Common myeloid progenitor, CD34-positive (primary cell): ENCODE results near the gene VPREB3. TPM values are rescaled to one million over a fixed set of nuclear protein-coding genes. Genes with fewer than 3 reads are reported as not detected.

Experiments used
- CTCF ChIA-PET: fragments of 350-600 bp; sonication (Branson Sonifier 250); formaldehyde crosslinking; loops from one replicate; lab custom pipeline; 2021; ENCODE audit warnings: antibody characterized with exemption; lab: Charles Lee
- POLR2A ChIA-PET: fragments of 350-600 bp; sonication (Branson Sonifier 250); formaldehyde crosslinking; loops from one replicate; lab custom pipeline; 2021; ENCODE audit warnings: antibody characterized with exemption; lab: Charles Lee
- DNase-seq, 3 donors: peaks; one replicate each; pipeline versions ENCODE4 v3.0.0 to v3.0.0-alpha.2; 2013
- H3K27ac ChIP-seq, 2 experiments: 1 replicate in 1 of 2; 2 replicates in 1 of 2; pipeline ENCODE4 v1.7.0; 2013; ENCODE audit warnings: inconsistent platforms in 2 of 2, low read length in 2 of 2, mild to moderate bottlenecking in 2 of 2, low read depth in 1 of 2, moderate library complexity in 1 of 2; ENCODE audit not compliant: severe bottlenecking in 2 of 2, insufficient read depth in 1 of 2, poor library complexity in 1 of 2
- H3K27me3 ChIP-seq, 5 experiments: replicated peaks in 2 of 5; 1 replicate in 3 of 5; 2 replicates in 2 of 5; pipeline versions ENCODE4 v1.6.1 to v1.7.0; 2013; ENCODE audit warnings: low read length in 4 of 5, mild to moderate bottlenecking in 2 of 5, moderate library complexity in 2 of 5, inconsistent platforms in 1 of 5; ENCODE audit not compliant: insufficient read depth in 5 of 5, control insufficient read depth in 4 of 5
- H3K36me3 ChIP-seq, 4 experiments: 1 replicate in 2 of 4; 2 replicates in 2 of 4; pipeline versions ENCODE4 v1.6.1 to v1.7.0; 2013; ENCODE audit warnings: low read length in 3 of 4, control low read depth in 1 of 4, mild to moderate bottlenecking in 1 of 4; ENCODE audit not compliant: control insufficient read depth in 4 of 4, insufficient read depth in 4 of 4
- H3K4me1 ChIP-seq, 4 experiments: 1 replicate in 3 of 4; 2 replicates in 1 of 4; pipeline versions ENCODE4 v1.6.1 to v1.7.1; 2013; ENCODE audit warnings: low read length in 3 of 4, mild to moderate bottlenecking in 3 of 4, control low read depth in 1 of 4, inconsistent platforms in 1 of 4, moderate library complexity in 1 of 4; ENCODE audit not compliant: control insufficient read depth in 4 of 4, insufficient read depth in 4 of 4; ENCODE audit errors: control extremely low read depth in 1 of 4
- H3K4me3 ChIP-seq, 7 experiments: 1 replicate in 4 of 7; 2 replicates in 3 of 7; pipeline versions ENCODE4 v1.5.1 to v1.7.0; 2013; ENCODE audit warnings: mild to moderate bottlenecking in 7 of 7, low read length in 6 of 7, moderate library complexity in 6 of 7, inconsistent platforms in 2 of 7, low read depth in 2 of 7, control low read depth in 1 of 7; ENCODE audit not compliant: insufficient read depth in 4 of 7, control insufficient read depth in 1 of 7; ENCODE audit errors: extremely low read depth in 1 of 7
- H3K9me3 ChIP-seq, 5 experiments: 1 replicate in 4 of 5; 2 replicates in 1 of 5; pipeline versions ENCODE4 v1.6.1 to v1.7.1; 2013; ENCODE audit warnings: low read length in 4 of 5, mild to moderate bottlenecking in 2 of 5, inconsistent platforms in 1 of 5, low read depth in 1 of 5, moderate library complexity in 1 of 5; ENCODE audit not compliant: control insufficient read depth in 4 of 5, insufficient read depth in 2 of 5; ENCODE audit errors: control extremely low read depth in 1 of 5
- WGBS: methylation state at CpG from one replicate; pipeline ENCODE4 v1.1.5; 2013; ENCODE audit not compliant: insufficient coverage; 5-methylcytosine and 5-hydroxymethylcytosine counted together
- polyA plus RNA-seq: library from polyadenylated mRNA; unstranded; fragments of 120-200 nt; gene quantifications from one replicate; pipeline ENCODE4 v1.2.1, GENCODE V29; 2013

The VPREB3 gene
- polyA plus RNA-seq: 2.0 TPM

GRCh38 chr22:23754220-23754919 lies at the start of gene VPREB3:
Gene VPREB3 (minus strand): TSS chr22:23754425. CDS start chr22:23754363, 62 bp downstream.
- ChIA-PET CTCF (interaction anchor here (1.0 to 7.2 kb wide), 3 partner anchors 8 to 97 kb away, joined by 4 to 36 read pairs (median 6); partner anchors contain the start of genes C22orf15 and CHCHD10), POLR2A (no interaction called here)
- H3K27me3 ChIP-seq: no peaks in the 10 kb centered on the region
- no peaks in the 10 kb centered on the region for H3K9me3 ChIP-seq
- H3K4me1 ChIP-seq: peaks cover 2 to 53% (median 41%) of the 10 kb centered on the region in 4 experiments
- WGBS: 82% methylated on average over 7 of the region's 14 CpGs
- H3K4me3 ChIP-seq: peak within 1 kb of the TSS in 1 of 7 experiments; percentile 11
- DNase-seq: no peak
- H3K27ac ChIP-seq: no peak within 1 kb of the TSS
- H3K36me3 ChIP-seq: no peaks in the 10 kb centered on the region

GRCh38 chr22:23803001-23803819 lies 49.0 kb upstream of the VPREB3 start:
- POLR2A ChIA-PET: no interaction called here

GRCh38 chr22:23801886-23802377 lies 47.7 kb upstream of the VPREB3 start:
- WGBS: 96% methylated on average over 8 of the region's 8 CpGs
- H3K9me3 ChIP-seq: no peaks in the 10 kb centered on the region
- POLR2A ChIA-PET: no interaction called here
- CTCF ChIA-PET: interaction anchor here (1.2 to 1.5 kb wide), 3 partner anchors 10 to 24 kb away, joined by 3 to 5 read pairs (median 3); no protein-coding TSS in a partner anchor
- H3K4me1 ChIP-seq: no peaks in the 10 kb centered on the region
- no peaks in the 10 kb centered on the region for H3K27me3 ChIP-seq
- peaks cover 25 to 82% (median 60%) of the 10 kb centered on the region in 4 experiments for H3K36me3 ChIP-seq
- DNase-seq: no peak
- no peak overlapping the region for H3K27ac ChIP-seq
- H3K4me3 ChIP-seq: no peak overlapping the region

More at GRCh38 chr22:23803001-23803819, 49.0 kb upstream of the VPREB3 start:
- H3K4me1 ChIP-seq: no peaks in the 10 kb centered on the region
- peaks cover 25 to 79% (median 58%) of the 10 kb centered on the region in 4 experiments for H3K36me3 ChIP-seq
- CTCF ChIA-PET: no interaction called here
- no peaks in the 10 kb centered on the region for H3K9me3 ChIP-seq
- no peak for DNase-seq
- H3K27me3 ChIP-seq: no peaks in the 10 kb centered on the region
- no peak overlapping the region for H3K4me3 ChIP-seq
- H3K27ac ChIP-seq: no peak overlapping the region
- 83% methylated on average over 16 of the region's 21 CpGs for WGBS

GRCh38 chr22:23801238-23801821 lies 47.1 kb upstream of the VPREB3 start:
- DNase-seq: no peak
- H3K36me3 ChIP-seq: peaks cover 28 to 81% (median 60%) of the 10 kb centered on the region in 4 experiments

GRCh38 chr22:23800297-23801237 lies 46.3 kb upstream of the VPREB3 start:
- Histone ChIP-seq H3K4me3 (no peak overlapping the region), H3K27ac (peak overlapping the region; percentile 13 to 22), H3K4me1 (no peaks in the 10 kb centered on the region), H3K9me3 (no peaks in the 10 kb centered on the region), H3K27me3 (no peaks in the 10 kb centered on the region), H3K36me3 (peaks cover 27 to 81% (median 61%) of the 10 kb centered on the region in 4 experiments)
- POLR2A ChIA-PET: no interaction called here
- CTCF ChIA-PET: no interaction called here
- DNase-seq: no peak
- WGBS: 96% methylated on average over 16 of the region's 18 CpGs

More at GRCh38 chr22:23801238-23801821, 47.1 kb upstream of the VPREB3 start:
- H3K4me1 ChIP-seq: no peaks in the 10 kb centered on the region
- WGBS: 100% methylated on average over 7 of the region's 11 CpGs
- POLR2A ChIA-PET: no interaction called here
- H3K9me3 ChIP-seq: no peaks in the 10 kb centered on the region
- no peak overlapping the region for H3K4me3 ChIP-seq
- no peak overlapping the region for H3K27ac ChIP-seq
- CTCF ChIA-PET: interaction anchor here (1.2 to 1.5 kb wide), 3 partner anchors 11 to 25 kb away, joined by 3 to 5 read pairs (median 3); no protein-coding TSS in a partner anchor
- H3K27me3 ChIP-seq: no peaks in the 10 kb centered on the region

GRCh38 chr22:23796461-23796860 lies 42.2 kb upstream of the VPREB3 start:
- Histone ChIP-seq H3K4me1 (no peaks in the 10 kb centered on the region), H3K4me3 (no peak overlapping the region), H3K36me3 (peaks cover 16 to 83% (median 61%) of the 10 kb centered on the region in 4 experiments), H3K27ac (no peak overlapping the region), H3K9me3 (no peaks in the 10 kb centered on the region), H3K27me3 (no peaks in the 10 kb centered on the region)
- DNase-seq: no peak
- whole genome bisulfite sequencing: 88% methylated on average over 5 of the region's 5 CpGs
- CTCF ChIA-PET: interaction anchor here (0.9 to 1.6 kb wide), 2 partner anchors 25 to 48 kb away, joined by 4 to 5 read pairs; no protein-coding TSS in a partner anchor
- POLR2A ChIA-PET: interaction anchor here (0.6 kb wide), 1 partner anchor 55 kb away, joined by 3 read pairs; no protein-coding TSS in a partner anchor
